Mesodermal cell (in vitro differentiated cells): ENCODE data around the gene MYH8.

Source experiments
- H3K27ac ChIP-seq: 2 replicates; pipeline ENCODE4 v1.7.0; 2013; ENCODE audit warnings: mild to moderate bottlenecking, low read depth, low read length, moderate library complexity; ENCODE audit not compliant: severe bottlenecking
- H3K36me3 ChIP-seq: 2 replicates; pipeline ENCODE4 v1.7.1; 2013; ENCODE audit warnings: mild to moderate bottlenecking, low read length, moderate library complexity; ENCODE audit not compliant: control insufficient read depth, insufficient read depth
- H3K4me1 ChIP-seq: one replicate; pipeline ENCODE4 v1.7.1; 2013; ENCODE audit warnings: mild to moderate bottlenecking, low read length; ENCODE audit not compliant: insufficient read depth, control insufficient read depth, poor library complexity, severe bottlenecking
- H3K4me3 ChIP-seq: 2 replicates; pipeline ENCODE4 v1.7.0; 2013; ENCODE audit warnings: low read length, control low read depth, mild to moderate bottlenecking; ENCODE audit not compliant: insufficient read depth, poor library complexity, severe bottlenecking; ENCODE audit errors: extremely low read depth
- H3K9me3 ChIP-seq: 2 replicates; pipeline ENCODE4 v1.7.1; 2013; ENCODE audit warnings: mild to moderate bottlenecking, low read length, moderate library complexity; ENCODE audit not compliant: control insufficient read depth
- WGBS, 2 experiments: methylation state at CpG; one replicate each; pipeline ENCODE4 v1.1.5; 2013; ENCODE audit warnings: missing lambda C conversion rate in 2 of 2; ENCODE audit not compliant: insufficient coverage in 2 of 2; 5-methylcytosine and 5-hydroxymethylcytosine counted together

The MYH8 gene

DNA sequence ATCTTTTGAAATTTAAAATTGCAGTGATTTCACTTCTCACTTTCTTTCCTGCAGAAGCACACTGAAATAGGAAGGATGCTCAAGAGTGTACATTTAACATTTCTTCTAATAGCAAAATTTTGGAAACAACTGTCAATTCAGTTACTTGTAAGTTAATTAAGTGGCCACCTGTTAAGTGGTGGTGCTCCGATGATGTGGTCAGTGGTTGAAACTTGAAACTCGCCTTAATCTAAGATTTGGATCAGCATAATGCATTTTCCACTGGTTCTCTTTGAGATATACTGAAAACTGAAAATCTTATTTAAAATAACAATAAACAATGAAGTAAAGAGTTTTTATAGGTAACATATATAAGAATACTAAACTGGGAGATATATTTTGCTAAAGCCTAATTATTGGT is 7.0 kb upstream of the MYH8 start:
- H3K36me3 ChIP-seq = no peaks in the 10 kb centered on the region
- no peak overlapping the region for H3K4me3 ChIP-seq
- WGBS, 2 experiments = no CpG with 5 or more reads among the region's 2 CpGs
- no peaks in the 10 kb centered on the region for H3K9me3 ChIP-seq
- no peaks in the 10 kb centered on the region for H3K4me1 ChIP-seq
- no peak overlapping the region for H3K27ac ChIP-seq

DNA sequence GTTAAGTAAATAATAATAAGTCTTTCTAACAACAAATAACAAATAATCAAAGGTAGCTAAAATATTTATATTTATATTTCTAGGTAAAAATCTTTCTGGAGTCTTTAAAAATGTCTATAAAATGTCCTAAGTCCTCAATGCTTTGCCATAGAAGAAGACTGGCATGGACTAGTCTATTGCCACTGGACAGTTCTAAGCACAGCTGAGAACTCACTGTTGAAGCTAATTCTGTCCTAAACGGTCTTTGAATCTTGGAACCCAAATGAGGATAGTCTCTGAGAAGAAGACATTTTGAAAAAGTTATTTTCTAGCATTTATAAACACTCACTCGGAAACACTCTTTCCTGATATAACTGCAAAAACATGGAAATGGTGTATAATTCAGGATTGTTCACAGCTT is 539 bp downstream of the MYH8 start:
- no peaks in the 10 kb centered on the region for H3K36me3 ChIP-seq
- no CpG with 5 or more reads among the region's 2 CpGs for WGBS, 2 experiments
- H3K27ac ChIP-seq = no peak overlapping the region
- H3K4me1 ChIP-seq = peaks cover 4% of the 10 kb centered on the region
- H3K4me3 ChIP-seq = no peak overlapping the region
- H3K9me3 ChIP-seq = no peaks in the 10 kb centered on the region

DNA sequence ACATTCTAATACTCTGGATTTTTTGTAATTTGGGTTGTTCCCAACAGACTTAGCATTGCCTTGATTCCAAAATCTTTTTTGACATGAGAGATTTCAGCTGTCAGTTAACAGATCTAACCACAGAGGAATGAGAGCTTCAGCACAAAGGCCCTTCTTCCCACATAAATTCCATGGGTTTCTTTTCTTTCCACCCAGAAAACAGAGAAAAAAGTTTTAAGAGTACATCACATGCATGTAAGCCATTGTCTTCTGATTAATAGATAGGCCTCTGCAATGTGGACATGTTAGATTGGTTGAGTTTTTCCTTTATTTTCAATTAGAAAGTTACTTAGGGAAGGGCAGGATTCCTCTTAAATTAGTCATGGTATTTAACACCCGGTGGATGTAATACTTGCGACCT is 939 bp downstream of the MYH8 start:
- WGBS, 2 experiments = no CpG with 5 or more reads among the region's 2 CpGs
- H3K4me3 ChIP-seq = no peak overlapping the region
- H3K4me1 ChIP-seq = peaks cover 4% of the 10 kb centered on the region
- no peaks in the 10 kb centered on the region for H3K9me3 ChIP-seq
- no peak overlapping the region for H3K27ac ChIP-seq
- H3K36me3 ChIP-seq = no peaks in the 10 kb centered on the region

DNA sequence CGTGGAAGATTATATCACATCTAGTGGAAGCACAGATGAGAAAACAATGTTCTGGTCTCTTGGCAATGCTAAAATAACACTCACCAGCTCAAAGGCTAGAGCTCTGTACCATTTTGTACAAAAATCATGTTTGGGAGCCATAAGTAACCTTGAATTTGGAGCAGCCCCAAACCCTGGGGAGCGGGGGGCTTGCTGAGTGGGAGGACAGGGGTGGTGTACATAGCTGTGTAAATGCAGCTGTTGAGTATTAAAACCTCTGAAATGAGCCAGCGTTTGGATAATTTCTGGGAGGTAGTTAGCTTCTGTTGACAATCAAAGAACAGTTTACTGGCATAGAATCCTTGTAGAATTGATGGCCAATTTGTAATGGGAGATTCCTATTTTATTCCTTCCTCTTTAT is 4.3 kb downstream of the MYH8 start:
- Histone ChIP-seq H3K4me1 (peaks cover 4% of the 10 kb centered on the region), H3K36me3 (no peaks in the 10 kb centered on the region), H3K27ac (no peak overlapping the region), H3K4me3 (no peak overlapping the region), H3K9me3 (no peaks in the 10 kb centered on the region)
- 94 to 100% methylated on average over 2 of the region's 3 CpGs for WGBS, 2 experiments

DNA sequence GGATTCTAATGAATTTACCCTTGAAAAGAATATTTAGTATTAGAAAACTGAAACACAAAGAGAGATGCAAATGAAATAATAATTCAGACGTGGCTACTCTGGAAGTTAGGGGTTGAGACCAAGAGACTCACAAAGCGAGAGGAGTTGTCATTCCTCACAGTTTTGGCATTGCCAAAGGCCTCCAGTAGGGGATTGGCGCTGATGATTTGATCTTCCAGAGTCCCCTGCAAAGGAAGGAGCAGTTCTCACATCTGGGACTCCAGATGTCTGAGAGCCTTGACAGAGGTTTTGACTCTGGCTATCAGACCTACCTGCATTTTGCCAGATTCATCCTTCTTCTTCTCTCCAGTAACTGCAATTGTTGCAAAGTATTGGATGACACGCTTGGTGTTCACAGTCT is 6.6 kb downstream of the MYH8 start:
- no peaks in the 10 kb centered on the region for H3K9me3 ChIP-seq
- H3K36me3 ChIP-seq = no peaks in the 10 kb centered on the region
- 87 to 94% methylated on average over 4 of the region's 4 CpGs for WGBS, 2 experiments
- no peak overlapping the region for H3K4me3 ChIP-seq
- no peaks in the 10 kb centered on the region for H3K4me1 ChIP-seq
- H3K27ac ChIP-seq = no peak overlapping the region

DNA sequence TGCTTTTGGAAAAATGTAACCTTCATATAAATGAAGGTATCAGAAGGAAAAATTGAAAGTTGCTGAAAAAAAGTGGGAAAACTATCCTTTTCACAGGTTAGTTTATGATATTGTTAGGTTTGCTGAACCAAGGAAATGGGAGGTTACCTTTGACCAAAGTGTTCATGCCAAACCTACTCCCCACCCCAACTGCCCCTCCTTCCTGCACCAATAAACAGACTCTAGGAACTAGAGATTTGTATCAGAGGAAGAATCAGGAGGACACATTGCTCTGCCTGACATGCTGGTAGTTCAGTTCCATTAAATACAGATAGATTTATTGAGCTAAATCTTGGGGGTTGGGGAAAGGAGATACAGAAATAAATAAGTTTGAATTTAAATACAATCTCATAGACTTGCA is 18.2 kb downstream of the MYH8 start:
- H3K4me3 ChIP-seq = no peak overlapping the region
- H3K27ac ChIP-seq = no peak overlapping the region
- no peaks in the 10 kb centered on the region for H3K4me1 ChIP-seq
- H3K36me3 ChIP-seq = no peaks in the 10 kb centered on the region
- H3K9me3 ChIP-seq = peaks cover 3% of the 10 kb centered on the region

DNA sequence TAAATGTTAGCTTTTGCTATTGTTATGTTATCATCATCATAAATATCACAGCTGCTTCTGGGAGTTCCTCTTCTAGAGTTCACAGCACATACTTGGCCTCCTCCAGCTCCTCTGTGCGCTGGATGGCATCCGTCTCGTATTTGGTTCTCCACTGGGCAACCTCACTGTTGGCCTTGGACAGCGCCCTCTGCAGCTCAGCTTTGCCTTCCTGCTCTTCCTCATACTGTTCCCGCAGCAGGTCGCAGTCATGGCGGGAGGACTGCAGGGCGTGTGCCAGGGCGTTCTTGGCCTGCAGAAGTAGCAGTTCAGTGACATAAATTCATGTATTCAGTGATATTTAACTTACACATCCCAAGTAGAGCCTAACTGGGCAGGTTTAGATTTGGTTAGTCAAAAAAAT is 23.4 kb downstream of the MYH8 start:
- WGBS, 2 experiments = 85 to 94% methylated on average over 3 to 9 of the region's 9 CpGs
- no peaks in the 10 kb centered on the region for H3K4me1 ChIP-seq
- no peak overlapping the region for H3K4me3 ChIP-seq
- H3K36me3 ChIP-seq = no peaks in the 10 kb centered on the region
- no peak overlapping the region for H3K27ac ChIP-seq
- no peaks in the 10 kb centered on the region for H3K9me3 ChIP-seq

DNA sequence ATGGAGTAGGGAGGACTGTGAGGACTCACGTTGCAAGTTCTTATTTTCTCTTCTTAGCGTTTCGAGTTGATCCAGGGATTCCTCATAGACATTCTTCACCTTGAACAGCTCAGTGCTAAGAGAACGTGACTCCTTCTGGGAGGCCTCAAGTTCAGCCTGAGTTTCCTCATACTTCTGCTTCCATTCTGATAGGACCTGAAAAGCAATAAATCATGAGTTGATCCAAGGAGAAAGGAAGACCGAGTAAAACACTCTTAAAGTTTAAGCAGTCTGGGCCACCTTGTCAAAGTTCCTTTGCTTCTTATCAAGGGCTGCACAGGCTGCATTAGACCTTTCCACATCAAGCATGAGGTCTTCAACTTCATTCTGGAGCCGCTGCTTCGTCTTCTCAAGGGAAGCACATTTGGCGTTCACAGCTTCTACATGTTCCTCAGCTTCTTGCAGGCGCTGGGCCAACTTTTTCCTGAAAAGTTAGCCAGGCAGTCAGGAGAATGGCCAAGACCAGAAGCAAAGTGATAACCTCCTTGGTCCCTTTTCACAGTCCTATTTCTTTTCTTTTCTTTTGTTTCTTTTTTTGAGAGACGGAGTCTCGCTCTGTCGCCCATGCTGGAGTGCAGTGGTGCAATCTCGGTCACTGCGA is 25.1 kb downstream of the MYH8 start:
- Histone ChIP-seq H3K27ac (no peak overlapping the region), H3K36me3 (no peaks in the 10 kb centered on the region), H3K4me3 (no peak overlapping the region), H3K4me1 (no peaks in the 10 kb centered on the region), H3K9me3 (no peaks in the 10 kb centered on the region)
- 86 to 95% methylated on average over 9 to 12 of the region's 14 CpGs for whole genome bisulfite sequencing, 2 experiments

DNA sequence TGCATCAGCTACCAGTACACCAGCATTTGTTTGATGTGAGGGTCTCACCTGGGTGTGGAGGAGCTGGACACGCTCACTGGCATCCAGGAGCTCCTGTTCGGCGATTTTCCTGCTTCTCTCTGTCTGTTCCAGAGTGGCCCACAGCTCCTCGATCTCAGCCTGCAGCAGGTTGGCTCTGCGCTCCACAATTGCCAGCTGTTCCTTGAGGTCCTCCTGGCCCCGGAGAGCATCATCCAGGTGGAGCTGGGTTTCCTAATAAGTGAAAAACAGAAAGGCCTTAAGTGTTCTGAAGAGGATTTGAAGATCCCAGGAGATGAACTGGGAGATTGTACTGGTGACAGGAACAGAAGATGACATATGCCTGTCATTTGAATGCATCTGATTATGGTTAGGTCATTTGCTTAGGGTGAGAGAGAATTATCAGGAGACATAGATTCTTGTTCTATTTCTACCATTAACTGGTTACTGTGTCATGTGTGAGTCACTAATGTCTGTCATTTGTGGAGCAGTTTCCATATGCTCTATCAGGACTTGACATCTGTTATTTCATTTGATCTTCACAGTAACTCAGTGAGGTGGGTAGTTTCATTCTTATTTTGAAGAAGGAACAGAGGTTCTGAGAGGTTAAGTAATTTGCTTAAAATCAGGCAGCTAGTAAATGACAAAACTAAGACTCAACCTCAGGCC is 27.4 kb downstream of the MYH8 start:
- Histone ChIP-seq H3K36me3 (no peaks in the 10 kb centered on the region), H3K4me3 (no peak overlapping the region), H3K27ac (no peak overlapping the region), H3K4me1 (no peaks in the 10 kb centered on the region), H3K9me3 (no peaks in the 10 kb centered on the region)
- WGBS, 2 experiments = 90 to 98% methylated on average over 6 of the region's 6 CpGs

DNA sequence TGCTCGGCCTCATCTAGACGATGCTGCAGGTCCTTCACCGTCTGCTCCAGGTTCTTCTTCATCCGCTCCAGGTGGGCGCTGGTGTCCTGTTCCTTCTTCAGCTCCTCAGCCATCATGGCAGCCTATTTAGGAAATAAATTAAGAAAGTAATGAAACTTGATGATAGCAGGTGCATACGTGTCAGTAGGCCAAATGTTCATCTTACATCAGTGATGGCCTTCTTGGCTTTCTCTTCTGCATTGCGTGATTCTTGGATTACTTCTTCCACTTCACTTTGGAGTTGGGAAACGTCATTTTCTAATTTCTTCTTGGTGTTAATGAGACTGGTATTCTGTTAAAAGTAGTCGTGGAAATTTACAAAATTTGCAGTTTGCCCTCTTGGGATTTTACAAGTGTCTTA is 28.9 kb downstream of the MYH8 start:
- Histone ChIP-seq H3K27ac (no peak overlapping the region), H3K9me3 (no peaks in the 10 kb centered on the region), H3K36me3 (no peaks in the 10 kb centered on the region), H3K4me3 (no peak overlapping the region), H3K4me1 (no peaks in the 10 kb centered on the region)
- WGBS, 2 experiments = 87 to 93% methylated on average over 4 to 7 of the region's 9 CpGs

DNA sequence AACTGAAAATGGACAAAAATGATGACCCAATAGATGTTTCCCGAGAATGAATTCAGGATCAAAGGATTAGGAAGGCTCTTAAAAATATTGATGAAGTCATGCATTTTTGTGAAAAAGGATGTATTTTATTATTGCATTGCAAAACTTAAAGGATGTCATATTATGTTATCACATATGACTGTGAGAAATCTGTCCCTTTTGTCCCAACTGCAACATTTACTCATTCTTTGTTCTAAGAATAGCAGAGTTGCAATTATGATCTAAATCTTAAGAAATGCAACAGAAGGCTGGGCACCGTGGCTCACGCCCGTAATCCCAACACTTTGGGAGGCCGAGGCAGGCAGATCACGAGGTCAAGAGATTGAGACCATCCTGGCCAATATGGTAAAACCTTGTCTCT is 35.9 kb downstream of the MYH8 start:
- Histone ChIP-seq H3K9me3 (no peaks in the 10 kb centered on the region), H3K4me1 (peaks cover 2% of the 10 kb centered on the region), H3K36me3 (no peaks in the 10 kb centered on the region), H3K27ac (no peak overlapping the region), H3K4me3 (no peak overlapping the region)
- WGBS, 2 experiments = 76 to 96% methylated on average over 5 of the region's 6 CpGs
